Measurements from ENCODE around the gene SLC26A8.

Gene SLC26A8, protein sequence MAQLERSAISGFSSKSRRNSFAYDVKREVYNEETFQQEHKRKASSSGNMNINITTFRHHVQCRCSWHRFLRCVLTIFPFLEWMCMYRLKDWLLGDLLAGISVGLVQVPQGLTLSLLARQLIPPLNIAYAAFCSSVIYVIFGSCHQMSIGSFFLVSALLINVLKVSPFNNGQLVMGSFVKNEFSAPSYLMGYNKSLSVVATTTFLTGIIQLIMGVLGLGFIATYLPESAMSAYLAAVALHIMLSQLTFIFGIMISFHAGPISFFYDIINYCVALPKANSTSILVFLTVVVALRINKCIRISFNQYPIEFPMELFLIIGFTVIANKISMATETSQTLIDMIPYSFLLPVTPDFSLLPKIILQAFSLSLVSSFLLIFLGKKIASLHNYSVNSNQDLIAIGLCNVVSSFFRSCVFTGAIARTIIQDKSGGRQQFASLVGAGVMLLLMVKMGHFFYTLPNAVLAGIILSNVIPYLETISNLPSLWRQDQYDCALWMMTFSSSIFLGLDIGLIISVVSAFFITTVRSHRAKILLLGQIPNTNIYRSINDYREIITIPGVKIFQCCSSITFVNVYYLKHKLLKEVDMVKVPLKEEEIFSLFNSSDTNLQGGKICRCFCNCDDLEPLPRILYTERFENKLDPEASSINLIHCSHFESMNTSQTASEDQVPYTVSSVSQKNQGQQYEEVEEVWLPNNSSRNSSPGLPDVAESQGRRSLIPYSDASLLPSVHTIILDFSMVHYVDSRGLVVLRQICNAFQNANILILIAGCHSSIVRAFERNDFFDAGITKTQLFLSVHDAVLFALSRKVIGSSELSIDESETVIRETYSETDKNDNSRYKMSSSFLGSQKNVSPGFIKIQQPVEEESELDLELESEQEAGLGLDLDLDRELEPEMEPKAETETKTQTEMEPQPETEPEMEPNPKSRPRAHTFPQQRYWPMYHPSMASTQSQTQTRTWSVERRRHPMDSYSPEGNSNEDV
- total RNA-seq: 0 to 0.12 reads per million in 2 experiments

- no peak for DNase-seq (ENCODE audit: low read depth)
Observed at GRCh38 chr6:36023996-36024795, at the start of gene SLC26A8. Gene SLC26A8, minus strand, starts transcription at chr6:36024641. Its CDS starts 4,934 bp downstream, at chr6:36019707.

- no peak for DNase-seq (ENCODE audit: low read depth)
Observed at GRCh38 chr6:36073587-36073986, 49.1 kb upstream of the SLC26A8 start.

DNA sequence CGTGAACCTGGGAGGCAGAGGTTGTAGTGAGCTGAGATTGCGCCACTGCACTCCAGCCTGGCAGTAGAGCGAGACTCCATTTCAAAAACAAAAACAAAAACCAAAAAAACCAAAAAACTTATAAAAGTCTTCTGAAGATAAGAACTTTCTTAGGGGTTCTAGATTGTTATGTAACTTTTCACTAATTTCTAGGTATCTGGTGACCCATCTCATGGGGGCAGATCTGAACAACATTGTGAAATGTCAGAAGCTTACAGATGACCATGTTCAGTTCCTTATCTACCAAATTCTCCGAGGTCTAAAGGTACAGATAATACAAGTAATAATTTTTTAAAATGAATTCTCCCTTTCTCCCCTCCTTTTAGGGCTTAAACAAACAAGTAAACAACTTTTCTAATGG, 48.2 kb upstream of the SLC26A8 start:
- no peak for DNase-seq (ENCODE audit: low read depth)

DNA sequence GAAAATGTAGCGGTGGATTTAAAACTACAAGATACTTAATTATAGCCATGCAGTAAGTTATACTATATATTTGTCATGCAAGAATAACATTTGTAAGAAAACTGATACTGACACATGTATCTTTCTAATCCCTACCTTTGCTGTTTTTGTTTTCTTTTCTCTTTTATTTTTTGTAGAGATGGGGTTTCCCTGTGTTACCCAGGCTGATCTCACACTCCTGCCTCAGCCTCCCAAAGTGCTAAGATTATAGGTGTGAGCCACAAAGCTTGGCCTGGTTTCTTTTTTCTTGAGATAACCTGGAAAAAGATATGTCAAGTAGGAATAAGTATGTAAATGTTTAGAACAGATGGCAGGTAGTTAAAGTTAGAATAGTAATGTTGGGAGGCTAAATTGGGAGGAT, 47.3 kb upstream of the SLC26A8 start:
- DNase-seq (ENCODE audit: low read depth): no peak

DNA sequence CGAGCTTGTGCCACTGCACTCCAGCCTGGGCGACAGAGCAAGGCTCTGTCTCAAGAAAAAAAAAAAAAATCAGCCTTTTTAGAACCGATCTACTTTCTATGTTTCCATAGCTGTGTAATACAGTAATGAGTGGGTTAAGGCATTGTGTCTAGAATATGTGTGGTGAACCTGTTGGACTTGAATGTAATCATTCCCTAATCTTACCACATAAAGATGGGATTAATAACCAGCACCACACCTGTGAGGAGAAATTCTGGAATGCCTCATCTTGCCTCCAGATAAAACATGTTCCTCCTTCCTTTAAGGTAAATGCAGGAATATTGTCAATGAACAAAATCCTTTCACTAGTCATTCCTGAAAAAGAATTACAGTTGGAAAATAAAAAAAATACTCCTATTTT, 46.8 kb upstream of the SLC26A8 start:
- no peak for DNase-seq (ENCODE audit: low read depth)

- DNase-seq (ENCODE audit: low read depth): no peak
Observed at GRCh38 chr6:36070252-36070651, 45.8 kb upstream of the SLC26A8 start.

GRCh38 chr6:36069573-36069972, 45.1 kb upstream of the SLC26A8 start:
- no peak for DNase-seq (ENCODE audit: low read depth)

- DNase-seq (ENCODE audit: low read depth): no peak
Observed at GRCh38 chr6:36068586-36068985, 44.1 kb upstream of the SLC26A8 start.

- DNase-seq (ENCODE audit: low read depth): no peak
Observed at GRCh38 chr6:36068012-36068392, 43.6 kb upstream of the SLC26A8 start.

GRCh38 chr6:36067374-36068011, 43.1 kb upstream of the SLC26A8 start:
- DNase-seq (ENCODE audit: low read depth): no peak

DNA sequence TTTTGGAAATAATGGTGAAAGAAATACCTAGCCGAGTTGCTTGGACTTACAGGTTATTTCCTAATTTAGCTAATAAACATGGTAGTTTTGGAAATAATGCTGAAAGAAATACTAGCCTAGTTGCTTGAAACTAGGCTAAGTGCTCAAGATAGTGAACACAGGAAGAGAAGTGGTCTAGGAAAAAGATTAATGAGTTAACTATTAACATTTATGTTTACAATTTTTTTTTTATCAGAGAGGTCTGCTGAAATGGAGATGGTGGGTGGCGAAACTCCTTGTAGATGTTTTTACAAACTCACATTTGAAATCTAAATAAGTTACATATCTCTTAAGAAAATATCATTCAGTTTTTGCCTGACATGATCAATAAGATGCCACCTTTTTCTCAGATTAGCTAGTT, 42.4 kb upstream of the SLC26A8 start:
- DNase-seq (ENCODE audit: low read depth): no peak

DNA sequence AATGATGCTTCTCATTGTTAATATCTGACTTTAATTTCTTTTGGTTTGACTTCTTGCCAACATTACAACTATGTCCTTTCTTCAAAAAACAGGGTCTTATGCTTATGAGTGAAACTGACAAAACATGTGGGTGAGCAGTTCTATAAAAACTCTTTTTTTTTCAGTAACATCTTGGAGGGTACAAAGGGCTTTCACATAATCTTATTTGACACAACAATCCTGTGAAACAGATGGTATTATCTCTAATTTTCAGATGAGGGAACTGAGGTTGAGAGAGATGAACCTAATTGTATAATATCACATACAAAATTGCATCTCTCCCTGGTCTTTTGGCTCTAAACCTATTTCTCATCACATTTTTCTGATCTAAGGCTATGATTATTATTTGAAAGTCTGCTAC, 41.5 kb upstream of the SLC26A8 start:
- no peak for DNase-seq (ENCODE audit: low read depth)

DNA sequence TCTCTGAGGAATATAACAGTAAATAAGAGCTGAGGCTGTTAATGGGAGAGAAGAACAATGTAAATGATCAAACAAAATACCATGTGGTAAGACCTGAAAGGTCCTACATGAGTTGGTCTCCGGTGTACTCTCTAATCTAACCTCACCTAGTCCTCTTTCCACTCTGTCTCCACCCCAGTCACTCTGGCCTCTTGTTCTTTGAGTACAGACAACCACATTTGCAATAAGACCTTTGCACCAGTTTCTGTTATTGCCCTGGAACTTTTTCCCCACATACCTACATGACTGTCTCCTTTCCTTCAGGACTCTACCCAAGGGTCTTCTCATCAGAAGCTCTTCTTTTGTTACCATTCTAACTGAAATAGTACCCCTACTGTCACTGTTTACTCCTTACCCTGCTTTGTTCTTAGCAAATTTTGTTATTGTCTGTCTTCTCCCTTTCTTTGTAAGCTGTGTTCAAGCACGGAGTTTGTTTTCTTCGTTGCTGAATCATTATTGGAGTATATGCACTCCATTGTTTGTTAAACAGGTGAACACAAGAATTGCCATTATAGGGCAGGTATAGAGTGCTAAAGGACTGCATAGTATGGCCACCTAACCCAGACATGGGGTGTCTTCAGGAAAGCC, 40.4 kb upstream of the SLC26A8 start:
- DNase-seq (ENCODE audit: low read depth): no peak

DNA sequence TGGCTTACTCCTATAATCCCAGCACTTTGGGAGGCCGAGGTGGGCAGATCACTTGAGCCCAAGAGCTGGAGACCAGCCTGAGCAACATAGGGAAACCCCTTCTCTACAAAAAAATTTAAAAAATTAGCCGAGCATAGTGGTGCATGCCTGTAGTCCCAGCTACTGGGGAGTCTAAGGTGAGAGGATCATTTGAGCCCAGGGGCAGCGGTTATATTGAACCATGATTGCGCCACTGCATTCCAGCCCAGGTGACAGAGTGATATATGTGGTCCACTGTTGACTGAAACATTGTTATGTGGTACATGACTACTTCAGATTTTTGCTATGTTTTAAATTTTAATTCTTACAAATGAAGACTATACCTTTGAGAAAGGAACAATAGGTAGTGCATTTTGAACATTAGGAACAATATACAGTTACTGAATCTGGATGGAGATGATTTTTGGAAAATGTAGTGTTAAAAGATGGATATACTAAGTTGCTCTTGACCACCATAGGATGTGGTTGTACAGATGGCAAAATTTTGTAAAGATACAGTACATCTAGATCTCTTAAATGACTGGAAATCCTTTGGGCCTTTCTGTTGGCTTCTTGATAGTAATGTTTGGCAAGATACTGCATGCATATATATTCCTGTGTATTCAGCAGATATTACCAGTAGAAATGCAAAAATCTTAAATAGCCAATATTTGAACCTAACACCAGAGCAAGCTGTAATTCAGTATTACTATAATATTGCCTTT, 39.0 kb upstream of the SLC26A8 start:
- DNase-seq (ENCODE audit: low read depth): no peak

- DNase-seq (ENCODE audit: low read depth): no peak
Observed at GRCh38 chr6:36062247-36062646, 37.8 kb upstream of the SLC26A8 start.

DNA sequence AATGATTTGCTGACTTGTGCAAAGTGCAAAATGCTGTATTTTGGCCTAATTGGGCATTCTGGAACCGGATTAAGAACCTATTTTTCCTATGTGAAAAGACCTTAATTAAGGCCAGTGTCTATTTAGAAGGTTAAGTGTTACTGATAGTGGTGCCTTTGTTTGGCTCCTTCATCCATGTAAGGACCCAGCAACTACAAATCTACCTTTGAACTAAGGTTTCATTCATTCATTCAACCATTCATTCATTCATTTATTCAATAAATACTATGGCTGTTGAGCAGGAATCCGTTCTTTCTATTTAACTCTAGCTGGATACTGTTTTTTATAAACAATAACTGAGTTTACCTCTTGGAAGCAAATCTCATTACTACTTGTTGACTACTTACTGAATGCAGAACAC, 36.8 kb upstream of the SLC26A8 start:
- no peak for DNase-seq (ENCODE audit: low read depth)

- DNase-seq (ENCODE audit: low read depth): no peak
Observed at GRCh38 chr6:36056178-36056577, 31.7 kb upstream of the SLC26A8 start.

GRCh38 chr6:36054956-36055355, 30.5 kb upstream of the SLC26A8 start:
- no peak for DNase-seq (ENCODE audit: low read depth)

DNA sequence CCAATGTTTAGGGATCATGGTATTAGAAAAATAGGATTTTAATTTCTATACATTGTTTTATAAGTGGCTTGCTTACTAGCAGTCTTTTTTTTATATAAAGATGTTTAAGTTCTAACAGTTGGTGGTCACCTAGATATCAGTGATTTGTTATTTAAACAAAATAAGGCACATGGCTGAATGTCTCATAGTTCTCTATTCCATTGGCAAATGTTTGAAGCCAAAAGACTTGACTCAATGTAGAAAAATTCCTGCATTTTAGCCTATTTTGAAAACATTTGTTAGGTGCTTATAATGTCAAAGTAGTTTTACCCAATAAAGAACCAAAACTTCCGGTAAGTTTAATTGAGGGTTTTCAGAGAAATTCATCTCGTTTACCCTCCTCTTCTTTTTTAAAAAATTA, 30.0 kb upstream of the SLC26A8 start:
- DNase-seq (ENCODE audit: low read depth): no peak

DNA sequence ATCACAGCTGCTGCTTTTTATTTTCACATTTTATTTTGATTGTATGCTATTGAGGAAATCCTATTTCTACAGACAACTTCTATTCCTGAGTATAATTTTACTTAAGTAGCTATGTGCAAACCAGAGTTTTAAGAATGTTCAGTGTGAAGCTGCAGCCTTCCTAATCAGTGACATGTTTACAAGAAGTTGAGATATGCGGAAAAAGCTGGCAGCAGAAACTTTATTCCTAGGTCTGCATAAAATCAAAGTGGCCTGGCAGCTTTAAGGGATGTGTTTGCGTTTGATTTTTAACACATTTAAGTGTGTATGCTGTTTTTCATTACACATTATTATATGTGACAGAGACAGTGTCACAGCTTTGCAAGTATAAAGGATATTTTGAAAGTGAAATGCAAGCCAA, 29.4 kb upstream of the SLC26A8 start:
- DNase-seq (ENCODE audit: low read depth): no peak

Measured in T follicular helper cell (primary cell).